Spleen (tissue), 11 donors: Measurements from ENCODE around the gene MBD1. TPM values are rescaled to one million over a fixed set of nuclear protein-coding genes. Genes with fewer than 3 reads are reported as not detected.

ENCODE experiments used
- DNase-seq: peaks from one replicate; pipeline ENCODE4 v3.0.0-alpha.2; 2020
- H3K27ac ChIP-seq, 8 donors: fragments of 200-600 bp; sonication (generic) in 7 of 8; 1 replicate in 4 of 8; 2 replicates in 4 of 8; pipeline versions ENCODE4 v1.5.0 to v1.8.0; 2016 to 2021; ENCODE audit warnings: inconsistent platforms in 4 of 8, mild to moderate bottlenecking in 4 of 8, moderate library complexity in 1 of 8
- H3K27me3 ChIP-seq, 7 donors: fragments of 200-600 bp; sonication (generic) in 6 of 7; replicated peaks in 1 of 7; 1 replicate in 4 of 7; 2 replicates in 3 of 7; pipeline versions ENCODE4 v1.5.0 to v1.8.0; 2016 to 2021; ENCODE audit warnings: inconsistent platforms in 3 of 7, mild to moderate bottlenecking in 1 of 7
- H3K36me3 ChIP-seq, 6 donors: fragments of 200-600 bp; sonication (generic) in 5 of 6; 1 replicate in 4 of 6; 2 replicates in 2 of 6; pipeline versions ENCODE4 v1.5.0 to v1.8.0; 2016 to 2021; ENCODE audit warnings: inconsistent platforms in 2 of 6
- H3K4me1 ChIP-seq, 6 donors: fragments of 200-600 bp; sonication (generic) in 5 of 6; 1 replicate in 3 of 6; 2 replicates in 3 of 6; pipeline versions ENCODE4 v1.5.0 to v1.8.0; 2016 to 2021; ENCODE audit warnings: inconsistent platforms in 3 of 6
- H3K4me3 ChIP-seq, 8 donors: fragments of 200-600 bp; sonication (generic) in 7 of 8; 1 replicate in 4 of 8; 2 replicates in 4 of 8; pipeline versions ENCODE4 v1.5.0 to v1.8.0; 2016 to 2021; ENCODE audit warnings: inconsistent platforms in 4 of 8, mild to moderate bottlenecking in 4 of 8, moderate library complexity in 2 of 8
- H3K9me3 ChIP-seq, 8 donors: fragments of 200-600 bp; sonication (generic) in 7 of 8; 1 replicate in 4 of 8; 2 replicates in 4 of 8; pipeline versions ENCODE4 v1.5.0 to v1.8.0; 2016 to 2021; ENCODE audit warnings: inconsistent platforms in 4 of 8
- POLR2A ChIP-seq, 3 donors: fragments of 450-650 bp; IDR thresholded peaks; one replicate each; pipeline ENCODE4 v1.5.1; 2017; ENCODE audit warnings: antibody characterized with exemption in 3 of 3, mild to moderate bottlenecking in 1 of 3
- POLR2AphosphoS5 ChIP-seq, 3 donors: sonication (generic); formaldehyde crosslinking; IDR thresholded peaks; one replicate each; pipeline ENCODE4 v1.5.1; 2017; ENCODE audit warnings: antibody characterized with exemption in 3 of 3
- WGBS, 5 donors: extraction: QIAGEN DNeasy Blood & Tissue Kit in 3 of 5; methylation state at CpG; one replicate each; pipeline versions ENCODE4 v1.1.5 to v1.1.7; 2013 to 2018; 5-methylcytosine and 5-hydroxymethylcytosine counted together
- intact Hi-C: fragments of 100-400 bp; cut with DNase I; formaldehyde crosslinking; loops from one replicate; pipeline ENCODE4 v1.15.0; 2023; ENCODE audit warnings: low total_unique reads
- polyA plus RNA-seq, 3 donors: library from polyadenylated mRNA; stranded (reverse); fragments of 200-250 nt; gene quantifications; one replicate each; pipeline ENCODE4 v1.2.1, GENCODE V29; 2013
- total RNA-seq, 7 donors: library from RNA; depleted of rRNA in 3 of 7; stranded (reverse); fragments of >200 nt in 3 of 7; fragmentation: NEBNext Ultra II Directional in 4 of 7; extraction: Animal tissue kit (Norgen Biotek cat#: 25700) in 4 of 7; gene quantifications; one replicate each; pipeline versions ENCODE4 v1.1.0 to v1.2.1, GENCODE V29; 2016 to 2021
- TF ChIP-seq, protein P1 (sequence below), 11 experiments: fragments of 200-600 bp in 7 of 11; fragments of 450-650 bp in 4 of 11; sonication (generic) in 4 of 11; IDR thresholded peaks in 8 of 11; conservative IDR thresholded peaks in 3 of 11; 1 replicate in 7 of 11; 2 replicates in 4 of 11; pipeline versions ENCODE4 v1.4.0 to v1.8.0; 2016 to 2021; ENCODE audit warnings: antibody characterized with exemption in 11 of 11, inconsistent platforms in 4 of 11, mild to moderate bottlenecking in 1 of 11
- donor health status: healthy with polysubstance abuse.
- donor health status: DM: no; HTN: no; CAD: no; lungs with moderate emphysema.
- donor health status: DM: no; HTN: no; CAD: no.
- donor health status: Bipolar disorder and iron deficiency.
- donor health status: healthy.
- donor health status: DM: no; HTN: no; CAD: no.
- donor health status: DM: yes; HTN: yes; CAD: no.

Gene MBD1
- total and polyA plus RNA-seq, 10 donors = 22.2 to 137 (median 86.2) TPM

DNA sequence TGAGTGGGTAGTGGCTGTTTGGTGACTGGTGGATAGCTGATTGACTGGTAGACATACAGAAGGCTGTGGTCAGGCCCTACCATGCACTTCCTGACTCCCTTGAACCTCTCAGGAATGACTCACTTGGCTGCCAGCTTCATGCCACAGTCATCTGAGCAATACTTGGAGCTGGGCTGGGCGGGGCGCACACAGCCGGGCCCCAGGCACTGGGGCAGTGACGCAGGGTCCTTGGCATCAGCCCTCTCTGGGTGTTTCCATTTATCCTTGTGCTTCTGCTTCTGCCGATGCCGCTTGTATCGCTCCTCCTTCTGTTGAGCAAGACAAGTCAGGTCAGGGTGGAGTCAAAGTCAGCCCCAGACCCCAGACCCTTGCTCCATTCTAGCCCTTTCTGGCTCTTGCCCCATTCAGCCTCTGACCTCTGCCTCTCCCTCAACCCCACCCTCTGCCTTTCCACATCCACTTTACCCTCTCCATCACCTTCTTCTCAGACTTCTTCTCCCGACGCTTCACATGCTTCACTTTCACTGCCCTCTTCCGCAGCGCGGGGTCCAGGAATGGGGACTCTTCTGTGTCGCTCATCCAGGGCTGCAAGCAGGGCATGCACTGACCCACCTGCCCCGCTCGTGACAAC lies 3.0 kb upstream of the MBD1 start:
- peaks cover 0 to 49% (median 35%) of the 10 kb centered on the region in 6 donors for H3K36me3 ChIP-seq
- peaks cover 32 to 76% (median 46%) of the 10 kb centered on the region in 6 donors for H3K4me1 ChIP-seq
- peak overlapping the region in 2 of 8 donors; percentile 18 to 21 for H3K27ac ChIP-seq
- H3K4me3 ChIP-seq = no peak overlapping the region
- H3K9me3 ChIP-seq = no peaks in the 10 kb centered on the region
- no peaks in the 10 kb centered on the region for H3K27me3 ChIP-seq
- intact Hi-C loops = loop anchor here (10.0 kb wide), 1 partner anchor 90 kb away; the partner anchor contains the start of gene SKA1
- 86 to 94% (median 90%) methylated on average over 15 of the region's 15 CpGs for WGBS, 5 donors
- DNase-seq = no peak
- TF ChIP-seq POLR2AphosphoS5 (IDR thresholded peaks at IDR 0.05) = peak in 1 of 3 donors; percentile 51
- TF ChIP-seq, protein P1, sequence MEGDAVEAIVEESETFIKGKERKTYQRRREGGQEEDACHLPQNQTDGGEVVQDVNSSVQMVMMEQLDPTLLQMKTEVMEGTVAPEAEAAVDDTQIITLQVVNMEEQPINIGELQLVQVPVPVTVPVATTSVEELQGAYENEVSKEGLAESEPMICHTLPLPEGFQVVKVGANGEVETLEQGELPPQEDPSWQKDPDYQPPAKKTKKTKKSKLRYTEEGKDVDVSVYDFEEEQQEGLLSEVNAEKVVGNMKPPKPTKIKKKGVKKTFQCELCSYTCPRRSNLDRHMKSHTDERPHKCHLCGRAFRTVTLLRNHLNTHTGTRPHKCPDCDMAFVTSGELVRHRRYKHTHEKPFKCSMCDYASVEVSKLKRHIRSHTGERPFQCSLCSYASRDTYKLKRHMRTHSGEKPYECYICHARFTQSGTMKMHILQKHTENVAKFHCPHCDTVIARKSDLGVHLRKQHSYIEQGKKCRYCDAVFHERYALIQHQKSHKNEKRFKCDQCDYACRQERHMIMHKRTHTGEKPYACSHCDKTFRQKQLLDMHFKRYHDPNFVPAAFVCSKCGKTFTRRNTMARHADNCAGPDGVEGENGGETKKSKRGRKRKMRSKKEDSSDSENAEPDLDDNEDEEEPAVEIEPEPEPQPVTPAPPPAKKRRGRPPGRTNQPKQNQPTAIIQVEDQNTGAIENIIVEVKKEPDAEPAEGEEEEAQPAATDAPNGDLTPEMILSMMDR (IDR thresholded peaks at IDR 0.05 in 8 of 11, conservative IDR thresholded peaks at IDR 0.05 in 3 of 11) = no peak
- no peak for TF ChIP-seq POLR2A (IDR thresholded peaks at IDR 0.05)

DNA sequence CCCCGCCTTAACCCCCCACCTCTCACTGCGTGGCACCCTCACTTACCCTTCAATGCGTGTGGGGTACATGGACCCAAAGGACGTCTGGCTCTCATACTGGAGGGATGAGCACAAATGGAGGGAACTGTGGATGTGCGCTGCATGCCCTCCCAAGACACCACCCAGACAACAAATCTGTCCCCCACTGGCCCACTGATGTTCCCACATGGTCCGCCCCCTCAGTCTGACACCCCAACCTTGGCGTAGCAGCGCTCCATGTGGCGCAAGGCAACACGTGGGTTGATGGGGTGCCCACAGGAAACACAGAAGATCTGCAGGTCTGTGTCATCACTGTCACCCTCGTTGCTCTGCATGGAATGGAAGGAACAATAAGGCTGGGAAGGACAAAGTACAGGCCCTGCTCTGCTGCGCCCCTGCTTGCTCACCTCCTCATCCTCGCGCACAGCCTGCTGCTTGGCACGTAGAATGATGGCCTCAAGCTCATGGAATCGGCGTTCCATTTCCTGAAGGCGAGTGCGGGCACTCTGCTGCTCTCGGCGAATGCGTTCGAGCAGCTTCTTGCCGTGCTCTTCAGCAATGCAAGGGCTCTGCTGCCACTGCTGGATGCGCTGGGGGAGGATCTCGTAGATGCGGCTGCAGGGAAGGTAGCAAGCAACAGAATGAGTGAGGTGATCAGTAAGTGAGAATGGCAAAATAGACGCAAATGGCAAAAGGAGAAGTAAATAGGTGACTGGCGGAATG lies 2.3 kb upstream of the MBD1 start:
- H3K27me3 ChIP-seq = no peaks in the 10 kb centered on the region
- peaks cover 38 to 77% (median 50%) of the 10 kb centered on the region in 6 donors for H3K4me1 ChIP-seq
- H3K36me3 ChIP-seq = peaks cover 0 to 57% (median 40%) of the 10 kb centered on the region in 6 donors
- no peak for DNase-seq
- H3K27ac ChIP-seq = peak overlapping the region in 2 of 8 donors; percentile 18 to 21
- WGBS, 5 donors = 83 to 93% (median 88%) methylated on average over 27 to 29 of the region's 29 CpGs
- no peak for TF ChIP-seq POLR2A (IDR thresholded peaks at IDR 0.05)
- TF ChIP-seq, protein P1 (IDR thresholded peaks at IDR 0.05 in 8 of 11, conservative IDR thresholded peaks at IDR 0.05 in 3 of 11) = no peak
- no peak for TF ChIP-seq POLR2AphosphoS5 (IDR thresholded peaks at IDR 0.05)
- intact Hi-C loops = loop anchor here (10.0 kb wide), 1 partner anchor 91 kb away; the partner anchor contains the start of gene SKA1
- no peak overlapping the region for H3K4me3 ChIP-seq
- H3K9me3 ChIP-seq = no peaks in the 10 kb centered on the region

DNA sequence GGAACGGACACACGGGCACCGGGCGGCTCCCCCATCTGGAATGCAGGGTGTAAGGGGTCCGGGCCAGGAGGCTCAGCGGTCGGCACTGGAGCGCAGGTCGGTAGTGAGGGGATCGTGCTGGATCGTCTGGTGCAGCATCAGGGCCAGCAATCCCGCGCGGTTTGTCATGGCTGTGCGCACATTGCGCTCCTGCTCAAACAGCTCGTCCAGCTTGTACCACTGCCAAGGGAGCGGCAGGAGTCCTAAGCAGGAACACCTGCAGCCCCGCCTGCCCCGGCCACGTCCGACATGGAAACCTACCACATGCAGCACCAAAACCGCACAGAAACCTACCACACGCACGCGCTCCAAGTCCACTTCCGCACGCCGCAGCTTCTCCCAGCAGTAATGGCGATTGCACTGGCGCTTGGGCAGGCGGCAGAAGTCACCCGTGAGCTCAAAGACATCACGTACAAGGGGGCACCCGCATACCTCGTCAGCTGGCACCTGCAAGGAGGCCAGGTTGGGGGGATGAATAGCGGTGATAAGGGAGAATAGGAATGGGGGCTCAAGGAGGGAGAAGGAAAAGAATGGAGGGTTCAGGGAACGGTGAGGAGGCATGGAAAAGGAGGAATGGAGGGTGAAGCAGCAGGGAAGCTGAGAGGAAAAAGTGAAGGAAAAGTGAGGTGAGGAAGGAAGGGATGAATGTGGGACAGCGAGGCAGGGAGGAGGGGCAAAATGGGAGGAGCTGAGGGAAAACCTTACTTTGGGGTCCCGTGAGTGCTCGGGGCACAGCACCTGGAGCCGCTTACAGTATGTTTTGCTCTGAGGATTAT lies 1.4 kb upstream of the MBD1 start:
- H3K4me1 ChIP-seq = peaks cover 36 to 81% (median 51%) of the 10 kb centered on the region in 6 donors
- H3K27ac ChIP-seq = peak overlapping the region in 3 of 8 donors; percentile 95 to 97 (median 97)
- H3K27me3 ChIP-seq = no peaks in the 10 kb centered on the region
- no peaks in the 10 kb centered on the region for H3K9me3 ChIP-seq
- WGBS, 5 donors = 93 to 96% (median 95%) methylated on average over 41 to 42 of the region's 42 CpGs
- peaks cover 0 to 66% (median 43%) of the 10 kb centered on the region in 6 donors for H3K36me3 ChIP-seq
- intact Hi-C loops = loop anchor here (10.0 kb wide), 1 partner anchor 92 kb away; the partner anchor contains the start of gene SKA1
- TF ChIP-seq POLR2A (IDR thresholded peaks at IDR 0.05) (no peak), POLR2AphosphoS5 (IDR thresholded peaks at IDR 0.05) (peak in 1 of 3 donors; percentile 23)
- TF ChIP-seq, protein P1 (IDR thresholded peaks at IDR 0.05 in 8 of 11, conservative IDR thresholded peaks at IDR 0.05 in 3 of 11) = no peak
- peak overlapping the region in 4 of 8 donors; percentile 77 to 90 (median 88) for H3K4me3 ChIP-seq
- DNase-seq = peak; percentile 88
